Erythroblast (primary cell): ENCODE results near the gene KIF1B.

ENCODE experiments used
- GATA1 ChIP-seq: IDR thresholded peaks from 2 replicates; pipeline ENCODE4 v1.6.1; 2011; ENCODE audit warnings: low read depth, mild to moderate bottlenecking, control low read depth, low read length, moderate library complexity
- POLR2A ChIP-seq: IDR thresholded peaks from 2 replicates; pipeline ENCODE4 v1.6.1; 2011; ENCODE audit warnings: mild to moderate bottlenecking, low read length

- TF ChIP-seq POLR2A (no peak), GATA1 (no peak)
Measured at GRCh38 chr1:10250663-10251062, 40.3 kb downstream of the KIF1B start.
